Measurements from ENCODE around the gene CRTC3. TPM values are rescaled to one million over a fixed set of nuclear protein-coding genes. Genes with fewer than 3 reads are reported as not detected.
A peak's percentile ranks its signal among the peaks of the same experiment; 100 is the strongest.
"Not testable (repeated sequence)": the region's sequence is repeated elsewhere in the genome, so short reads cannot be mapped to it uniquely, and the experiment has no call there.

CRTC3 gene
- total and polyA plus RNA-seq, 2 donors (not counting 1 experiment from before 2014, with no cell fraction given), result 18.3 to 23.4 TPM

- no peak overlapping the region for H3K4me2 ChIP-seq (ENCODE audit: extremely low read depth, insufficient read depth, low read length)
- H3K27ac ChIP-seq (ENCODE audit: insufficient read depth, low read length), result no peak overlapping the region
- H2AFZ ChIP-seq (ENCODE audit: low read length), result no peak overlapping the region
- no peaks in the 10 kb centered on the region for H4K20me1 ChIP-seq (ENCODE audit: control insufficient read depth, extremely low read depth, insufficient read depth, low read length)
- H3K27me3 ChIP-seq (ENCODE audit: control insufficient read depth, insufficient read depth, low read length), result no peaks in the 10 kb centered on the region
- H3K4me1 ChIP-seq (ENCODE audit: control insufficient read depth, extremely low read depth, insufficient read depth, low read length), result peaks cover 8% of the 10 kb centered on the region
- no peaks in the 10 kb centered on the region for H3K36me3 ChIP-seq (ENCODE audit: control insufficient read depth, insufficient read depth, low read length)
- DNase-seq (ENCODE audit: low read depth in 2 of 2), result no peak
- no peaks in the 10 kb centered on the region for H3K9me3 ChIP-seq (ENCODE audit: control insufficient read depth, insufficient read depth, low read depth, low read length)
- H3K9ac ChIP-seq (ENCODE audit: insufficient read depth, low read length), result no peak overlapping the region
- no peaks in the 10 kb centered on the region for H3K79me2 ChIP-seq (ENCODE audit: control insufficient read depth, insufficient read depth, low read length)
- TF ChIP-seq, protein P1, sequence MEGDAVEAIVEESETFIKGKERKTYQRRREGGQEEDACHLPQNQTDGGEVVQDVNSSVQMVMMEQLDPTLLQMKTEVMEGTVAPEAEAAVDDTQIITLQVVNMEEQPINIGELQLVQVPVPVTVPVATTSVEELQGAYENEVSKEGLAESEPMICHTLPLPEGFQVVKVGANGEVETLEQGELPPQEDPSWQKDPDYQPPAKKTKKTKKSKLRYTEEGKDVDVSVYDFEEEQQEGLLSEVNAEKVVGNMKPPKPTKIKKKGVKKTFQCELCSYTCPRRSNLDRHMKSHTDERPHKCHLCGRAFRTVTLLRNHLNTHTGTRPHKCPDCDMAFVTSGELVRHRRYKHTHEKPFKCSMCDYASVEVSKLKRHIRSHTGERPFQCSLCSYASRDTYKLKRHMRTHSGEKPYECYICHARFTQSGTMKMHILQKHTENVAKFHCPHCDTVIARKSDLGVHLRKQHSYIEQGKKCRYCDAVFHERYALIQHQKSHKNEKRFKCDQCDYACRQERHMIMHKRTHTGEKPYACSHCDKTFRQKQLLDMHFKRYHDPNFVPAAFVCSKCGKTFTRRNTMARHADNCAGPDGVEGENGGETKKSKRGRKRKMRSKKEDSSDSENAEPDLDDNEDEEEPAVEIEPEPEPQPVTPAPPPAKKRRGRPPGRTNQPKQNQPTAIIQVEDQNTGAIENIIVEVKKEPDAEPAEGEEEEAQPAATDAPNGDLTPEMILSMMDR (conservative IDR thresholded peaks at IDR 0.05 in 1 of 2, IDR thresholded peaks at IDR 0.05 in 1 of 2; ENCODE audit: low read depth in 1 of 2, low read length in 2 of 2), result no peak
- no peak for TF ChIP-seq EZH2 (IDR thresholded peaks at IDR 0.05; ENCODE audit: low read length, missing control alignments)
- H3K4me3 ChIP-seq (replicated peaks in 1 of 4; ENCODE audit: control extremely low read depth in 1 of 4, insufficient read depth in 1 of 4, low read depth in 3 of 4, low read length in 4 of 4), result no peak overlapping the region
Observed at GRCh38 chr15:90659481-90659880, 129.8 kb downstream of the CRTC3 start.

DNA sequence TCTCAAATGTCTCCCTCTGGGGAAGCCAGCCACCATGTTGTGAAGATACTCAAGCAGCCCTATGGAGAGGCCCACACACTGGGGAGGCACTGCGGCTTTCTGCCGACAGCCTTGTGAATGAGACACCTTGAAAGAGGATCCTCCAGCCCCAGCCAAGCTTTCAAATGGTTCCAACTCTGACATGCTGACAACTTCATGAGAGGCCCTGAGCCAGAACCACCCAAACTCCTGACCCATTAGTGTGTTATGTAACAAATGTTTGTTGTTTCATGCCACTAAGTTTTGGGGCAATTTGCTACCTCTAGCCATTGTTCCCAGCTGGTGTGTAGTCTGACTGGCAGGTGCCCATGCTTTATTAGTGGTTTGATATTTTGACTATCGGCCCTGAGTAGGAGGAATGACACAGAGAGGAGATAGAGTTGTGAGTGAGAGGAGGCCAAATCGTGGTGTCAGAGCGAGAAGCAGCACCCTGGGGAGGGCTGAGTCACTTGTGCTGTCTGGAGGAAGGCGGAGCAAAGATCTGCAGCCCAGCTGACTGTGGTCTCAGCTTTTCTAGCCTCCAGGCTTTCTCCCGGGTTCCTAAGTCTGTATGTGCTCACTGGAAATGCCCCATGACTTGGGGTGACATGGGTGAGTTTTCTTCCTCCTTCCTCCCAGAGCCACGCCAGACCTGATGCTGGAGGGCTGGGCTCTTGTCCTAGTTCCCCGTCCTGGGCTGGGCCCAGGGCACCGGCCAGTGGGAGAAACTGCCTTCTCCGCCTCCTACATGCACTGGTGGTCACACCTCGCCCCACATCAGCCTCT is 130.7 kb downstream of the CRTC3 start:
- peak overlapping the region; percentile 76 for H3K4me2 ChIP-seq (ENCODE audit: extremely low read depth, insufficient read depth, low read length)
- no peaks in the 10 kb centered on the region for H3K27me3 ChIP-seq (ENCODE audit: control insufficient read depth, insufficient read depth, low read length)
- peaks cover 8% of the 10 kb centered on the region for H3K4me1 ChIP-seq (ENCODE audit: control insufficient read depth, extremely low read depth, insufficient read depth, low read length)
- H3K9ac ChIP-seq (ENCODE audit: insufficient read depth, low read length), result no peak overlapping the region
- TF ChIP-seq, protein P1 (conservative IDR thresholded peaks at IDR 0.05 in 1 of 2, IDR thresholded peaks at IDR 0.05 in 1 of 2; ENCODE audit: low read depth in 1 of 2, low read length in 2 of 2), result no peak
- TF ChIP-seq EZH2 (IDR thresholded peaks at IDR 0.05; ENCODE audit: low read length, missing control alignments), result no peak
- H3K9me3 ChIP-seq (ENCODE audit: control insufficient read depth, insufficient read depth, low read depth, low read length), result no peaks in the 10 kb centered on the region
- no peak overlapping the region for H2AFZ ChIP-seq (ENCODE audit: low read length)
- H3K36me3 ChIP-seq (ENCODE audit: control insufficient read depth, insufficient read depth, low read length), result no peaks in the 10 kb centered on the region
- H3K27ac ChIP-seq (ENCODE audit: insufficient read depth, low read length), result peak overlapping the region; percentile 31
- DNase-seq (ENCODE audit: low read depth in 2 of 2), result peak; percentile 79 to 88
- H3K4me3 ChIP-seq (replicated peaks in 1 of 4; ENCODE audit: control extremely low read depth in 1 of 4, insufficient read depth in 1 of 4, low read depth in 3 of 4, low read length in 4 of 4), result peak overlapping the region in 1 of 4 experiments; percentile 40
- no peaks in the 10 kb centered on the region for H3K79me2 ChIP-seq (ENCODE audit: control insufficient read depth, insufficient read depth, low read length)
- H4K20me1 ChIP-seq (ENCODE audit: control insufficient read depth, extremely low read depth, insufficient read depth, low read length), result no peaks in the 10 kb centered on the region

DNA sequence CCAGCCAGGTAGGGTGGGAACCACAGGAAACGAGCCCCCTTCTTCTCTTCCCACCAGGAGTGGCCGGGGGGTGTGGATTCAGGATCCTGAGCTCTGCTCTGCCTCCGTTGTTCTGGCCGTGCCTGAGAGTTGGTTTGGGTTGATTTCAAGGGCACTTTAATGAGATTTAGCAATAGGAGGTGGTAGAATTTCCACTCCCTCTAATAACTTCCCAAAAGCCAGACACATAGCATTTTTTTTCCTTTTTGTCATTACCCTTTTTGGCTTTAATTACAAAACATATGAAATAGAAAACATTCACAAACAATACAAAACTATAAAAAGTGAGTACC is 131.2 kb downstream of the CRTC3 start:
- not testable (repeated sequence) for H3K36me3 ChIP-seq (ENCODE audit: control insufficient read depth, insufficient read depth, low read length); H3K79me2 ChIP-seq (ENCODE audit: control insufficient read depth, insufficient read depth, low read length); DNase-seq (ENCODE audit: low read depth in 2 of 2); H3K4me2 ChIP-seq (ENCODE audit: extremely low read depth, insufficient read depth, low read length); H3K9ac ChIP-seq (ENCODE audit: insufficient read depth, low read length); H3K27me3 ChIP-seq (ENCODE audit: control insufficient read depth, insufficient read depth, low read length); H3K4me1 ChIP-seq (ENCODE audit: control insufficient read depth, extremely low read depth, insufficient read depth, low read length); H4K20me1 ChIP-seq (ENCODE audit: control insufficient read depth, extremely low read depth, insufficient read depth, low read length); H2AFZ ChIP-seq (ENCODE audit: low read length); H3K9me3 ChIP-seq (ENCODE audit: control insufficient read depth, insufficient read depth, low read depth, low read length)
- Histone ChIP-seq H3K4me3 (replicated peaks in 1 of 4; ENCODE audit: control extremely low read depth in 1 of 4, insufficient read depth in 1 of 4, low read depth in 3 of 4, low read length in 4 of 4) (peak overlapping the region in 1 of 4 experiments; percentile 40), H3K27ac (ENCODE audit: insufficient read depth, low read length) (peak overlapping the region; percentile 31)

DNA sequence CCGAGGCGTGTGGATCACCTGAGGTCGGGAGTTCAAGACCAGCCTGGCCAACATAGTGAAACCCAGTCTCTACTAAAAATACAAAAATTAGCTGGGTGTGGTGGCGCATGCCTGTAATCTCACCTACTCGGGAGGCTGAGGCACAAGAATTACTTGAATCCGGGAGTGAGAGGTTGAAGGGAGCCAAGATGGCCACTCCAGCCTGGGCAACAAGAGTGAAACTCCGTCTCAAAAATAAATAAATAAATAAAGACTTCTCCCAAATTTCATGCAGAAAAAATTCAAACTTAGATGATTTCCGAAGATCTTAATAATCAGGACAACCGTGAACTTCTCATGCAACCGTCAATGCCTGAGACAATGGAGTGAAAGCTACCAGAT is 134.3 kb downstream of the CRTC3 start:
- not testable (repeated sequence) for H3K27me3 ChIP-seq (ENCODE audit: control insufficient read depth, insufficient read depth, low read length); H3K9me3 ChIP-seq (ENCODE audit: control insufficient read depth, insufficient read depth, low read depth, low read length); H3K4me2 ChIP-seq (ENCODE audit: extremely low read depth, insufficient read depth, low read length); H2AFZ ChIP-seq (ENCODE audit: low read length); H3K36me3 ChIP-seq (ENCODE audit: control insufficient read depth, insufficient read depth, low read length); DNase-seq (ENCODE audit: low read depth in 2 of 2); H4K20me1 ChIP-seq (ENCODE audit: control insufficient read depth, extremely low read depth, insufficient read depth, low read length); H3K9ac ChIP-seq (ENCODE audit: insufficient read depth, low read length); H3K79me2 ChIP-seq (ENCODE audit: control insufficient read depth, insufficient read depth, low read length); H3K4me3 ChIP-seq (replicated peaks in 1 of 4; ENCODE audit: control extremely low read depth in 1 of 4, insufficient read depth in 1 of 4, low read depth in 3 of 4, low read length in 4 of 4); H3K27ac ChIP-seq (ENCODE audit: insufficient read depth, low read length)
- peaks cover 15% of the 10 kb centered on the region for H3K4me1 ChIP-seq (ENCODE audit: control insufficient read depth, extremely low read depth, insufficient read depth, low read length)

All from fibroblast of lung (primary cell).